GM12864 (cell line): ENCODE measurements around the gene OSBP2.

Experiments
- DNase-seq: peaks from one replicate; pipeline ENCODE4 v3.0.0-alpha.2; 2011; ENCODE audit warnings: low read depth
- H3K4me3 ChIP-seq: 2 replicates; pipeline ENCODE4 v1.5.1; 2011; ENCODE audit warnings: mild to moderate bottlenecking, low read depth, low read length, control low read depth
- TF ChIP-seq, protein P1 (sequence below): IDR thresholded peaks from 2 replicates; pipeline ENCODE4 v1.5.1; 2011; ENCODE audit warnings: low read depth, mild to moderate bottlenecking, moderate library complexity, low read length, control low read depth, inconsistent platforms; ENCODE audit errors: missing control alignments

Gene OSBP2

DNA sequence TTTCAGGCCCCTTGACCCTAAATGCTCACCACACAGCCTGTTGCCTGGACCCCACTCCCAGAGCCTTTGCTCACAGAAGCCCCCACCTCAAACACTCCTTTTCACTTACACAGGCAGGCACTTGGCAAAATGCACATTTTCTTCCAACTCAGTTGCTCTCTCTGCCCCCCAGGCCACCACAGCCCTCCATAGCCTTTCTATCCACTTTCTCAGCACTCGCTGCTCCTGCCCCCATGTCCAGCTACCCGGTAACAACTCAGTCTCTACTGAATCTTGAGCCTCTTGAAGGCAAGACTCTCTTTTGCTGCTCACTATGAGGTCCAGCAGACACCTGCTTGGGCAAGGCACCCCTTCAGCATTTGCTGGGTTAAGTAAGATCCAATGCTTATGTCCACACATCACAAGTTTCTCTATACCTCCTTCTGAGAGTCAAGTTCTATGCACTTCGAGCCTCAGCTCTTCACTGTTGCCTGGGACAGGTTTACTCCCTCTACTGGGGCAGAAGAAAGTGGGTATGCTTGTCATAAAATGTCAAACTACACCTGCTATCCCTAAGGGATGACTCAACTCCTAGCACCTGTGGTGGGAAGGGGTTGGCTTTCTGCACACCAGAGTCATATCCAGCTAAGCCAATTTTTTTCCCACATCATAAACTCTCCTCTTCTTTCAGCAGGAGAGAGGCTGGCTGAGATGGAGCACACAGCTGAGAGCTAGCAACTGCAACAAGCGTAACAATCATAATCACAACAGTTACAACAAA, 237.0 kb downstream of the OSBP2 start:
- no peak overlapping the region for H3K4me3 ChIP-seq
- TF ChIP-seq, protein P1, sequence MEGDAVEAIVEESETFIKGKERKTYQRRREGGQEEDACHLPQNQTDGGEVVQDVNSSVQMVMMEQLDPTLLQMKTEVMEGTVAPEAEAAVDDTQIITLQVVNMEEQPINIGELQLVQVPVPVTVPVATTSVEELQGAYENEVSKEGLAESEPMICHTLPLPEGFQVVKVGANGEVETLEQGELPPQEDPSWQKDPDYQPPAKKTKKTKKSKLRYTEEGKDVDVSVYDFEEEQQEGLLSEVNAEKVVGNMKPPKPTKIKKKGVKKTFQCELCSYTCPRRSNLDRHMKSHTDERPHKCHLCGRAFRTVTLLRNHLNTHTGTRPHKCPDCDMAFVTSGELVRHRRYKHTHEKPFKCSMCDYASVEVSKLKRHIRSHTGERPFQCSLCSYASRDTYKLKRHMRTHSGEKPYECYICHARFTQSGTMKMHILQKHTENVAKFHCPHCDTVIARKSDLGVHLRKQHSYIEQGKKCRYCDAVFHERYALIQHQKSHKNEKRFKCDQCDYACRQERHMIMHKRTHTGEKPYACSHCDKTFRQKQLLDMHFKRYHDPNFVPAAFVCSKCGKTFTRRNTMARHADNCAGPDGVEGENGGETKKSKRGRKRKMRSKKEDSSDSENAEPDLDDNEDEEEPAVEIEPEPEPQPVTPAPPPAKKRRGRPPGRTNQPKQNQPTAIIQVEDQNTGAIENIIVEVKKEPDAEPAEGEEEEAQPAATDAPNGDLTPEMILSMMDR: no peak
- DNase-seq: no peak

GRCh38 chr22:30932661-30933060, 238.0 kb downstream of the OSBP2 start:
- no peak for DNase-seq
- TF ChIP-seq, protein P1: no peak

GRCh38 chr22:30933457-30933856, 238.8 kb downstream of the OSBP2 start:
- no peak for DNase-seq
- H3K4me3 ChIP-seq: no peak overlapping the region
- TF ChIP-seq, protein P1: no peak

More at GRCh38 chr22:30932661-30933060, 238.0 kb downstream of the OSBP2 start:
- no peak overlapping the region for H3K4me3 ChIP-seq

DNA sequence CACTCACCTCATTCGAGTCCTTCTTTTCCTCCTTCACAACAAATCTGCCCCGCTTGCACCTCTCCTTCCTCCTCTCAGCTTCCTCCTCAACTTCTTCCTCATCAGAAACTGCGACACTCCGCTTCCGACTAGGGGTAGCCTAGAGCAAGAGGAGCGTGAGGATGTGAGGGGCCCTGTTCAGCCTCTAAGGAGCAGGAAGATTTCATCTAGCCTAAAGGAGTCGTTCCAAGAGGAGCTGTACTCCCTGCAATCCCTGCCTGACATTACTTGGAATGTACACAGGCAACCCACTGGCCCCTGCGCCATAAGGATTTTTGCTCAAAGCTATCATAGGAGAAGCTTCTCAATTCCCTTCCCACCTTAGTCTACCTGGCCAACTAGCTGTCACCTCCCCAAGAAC, 239.4 kb downstream of the OSBP2 start:
- no peak for DNase-seq
- H3K4me3 ChIP-seq: no peak overlapping the region
- TF ChIP-seq, protein P1: no peak

- no peak overlapping the region for H3K4me3 ChIP-seq
- no peak for DNase-seq
- TF ChIP-seq, protein P1: no peak
Observed at GRCh38 chr22:30940685-30941362, 246.2 kb downstream of the OSBP2 start.

DNA sequence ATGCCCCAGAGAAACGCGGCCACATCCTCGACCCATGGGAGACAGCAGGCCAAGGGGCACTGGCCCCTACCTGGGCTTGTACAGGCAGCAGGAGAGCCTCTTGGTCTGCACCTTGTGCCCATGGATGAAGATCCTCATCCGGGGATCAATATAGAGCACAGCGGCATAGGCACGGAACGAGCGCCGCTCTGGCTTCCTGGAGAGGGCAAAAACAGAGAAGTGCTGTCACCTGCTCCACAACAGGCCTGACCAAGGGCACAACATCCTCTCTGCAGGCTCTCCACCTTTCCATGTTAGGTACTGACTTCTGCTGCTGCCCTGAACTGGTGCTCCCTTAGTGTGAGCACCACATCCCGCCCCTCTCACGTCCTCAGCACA, 246.7 kb downstream of the OSBP2 start:
- DNase-seq: no peak
- TF ChIP-seq, protein P1: no peak
- no peak overlapping the region for H3K4me3 ChIP-seq
